Pulmonary artery endothelial cell (primary cell): ENCODE results near the gene ZNF800. TPM values are rescaled to one million over a fixed set of nuclear protein-coding genes. Genes with fewer than 3 reads are reported as not detected.

Source experiments
- DNase-seq: peaks from one replicate; pipeline ENCODE4 v3.0.0-alpha.2; 2011; ENCODE audit warnings: low read depth, low spot score
- total RNA-seq: library from RNA; depleted of rRNA; stranded (reverse); fragments of >200 nt; gene quantifications from 2 replicates; pipeline ENCODE4 v1.2.3, GENCODE V29; 2014

Gene ZNF800
- total RNA-seq, 1 donor from 2014 or later, result 9.6 TPM

- DNase-seq, result no peak
Measured at GRCh38 chr7:127348247-127348631, 44.3 kb downstream of the ZNF800 start.

GRCh38 chr7:127347567-127348246, 44.8 kb downstream of the ZNF800 start:
- DNase-seq, result no peak

- no peak for DNase-seq
Measured at GRCh38 chr7:127346575-127347256, 45.8 kb downstream of the ZNF800 start.

DNA sequence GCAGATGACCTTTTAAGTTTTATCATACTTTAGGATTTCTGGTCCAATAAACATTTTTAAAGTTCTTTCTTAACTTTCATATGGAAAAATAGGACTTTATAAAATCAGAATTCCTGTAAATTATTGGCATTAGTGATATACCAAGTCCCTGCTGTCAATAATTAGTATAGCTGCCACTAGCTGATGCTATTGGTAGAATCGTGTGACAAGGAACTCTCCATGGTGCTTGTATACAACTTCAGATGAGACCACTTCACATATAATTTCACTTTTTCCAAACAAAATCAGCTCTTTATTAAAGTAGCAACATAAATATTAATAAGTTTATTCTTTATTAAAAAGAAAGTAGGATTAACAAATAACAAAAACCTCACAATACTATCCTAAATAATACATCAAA, 49.9 kb downstream of the ZNF800 start:
- DNase-seq, result no peak

DNA sequence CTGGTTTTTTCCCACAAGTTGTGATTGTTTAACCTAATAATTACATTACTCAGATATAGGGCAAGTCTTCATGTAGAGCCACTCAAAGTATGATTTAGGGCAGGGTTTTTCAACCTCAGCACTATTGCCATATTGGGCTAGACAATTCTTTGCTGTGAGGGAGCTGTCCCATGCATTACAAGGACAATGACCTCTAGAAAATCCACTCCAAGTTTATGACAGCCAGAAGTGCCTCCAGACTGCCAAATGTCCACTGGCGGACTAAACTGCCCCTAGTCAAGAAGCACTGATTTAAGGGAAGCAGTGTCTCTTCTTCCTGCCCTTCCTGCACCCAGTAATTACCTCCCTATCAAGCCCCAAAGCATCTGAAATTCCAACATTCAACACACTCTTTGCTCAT, 54.4 kb downstream of the ZNF800 start:
- DNase-seq, result no peak

- no peak for DNase-seq
Measured at GRCh38 chr7:127337581-127337980, 54.9 kb downstream of the ZNF800 start.

GRCh38 chr7:127336458-127336857, 56.0 kb downstream of the ZNF800 start:
- DNase-seq, result no peak

DNA sequence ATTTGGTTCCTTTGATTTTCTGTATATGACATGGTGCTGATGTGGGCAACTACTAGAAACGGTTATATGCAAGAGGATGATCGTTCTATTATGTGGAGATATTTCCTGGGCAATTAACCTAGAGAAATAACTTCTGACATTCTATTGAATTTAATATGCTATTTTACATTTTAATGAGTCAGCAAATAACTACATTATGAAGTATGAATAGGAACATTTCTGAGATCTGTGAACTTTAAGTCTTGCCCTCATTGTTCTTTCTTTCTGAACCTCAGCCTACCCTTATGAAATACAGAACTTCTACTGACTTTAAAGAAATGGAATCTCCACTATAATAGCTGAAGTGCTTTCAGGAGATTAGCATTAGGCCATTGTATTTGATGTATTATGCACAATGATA, 59.6 kb downstream of the ZNF800 start:
- no peak for DNase-seq

DNA sequence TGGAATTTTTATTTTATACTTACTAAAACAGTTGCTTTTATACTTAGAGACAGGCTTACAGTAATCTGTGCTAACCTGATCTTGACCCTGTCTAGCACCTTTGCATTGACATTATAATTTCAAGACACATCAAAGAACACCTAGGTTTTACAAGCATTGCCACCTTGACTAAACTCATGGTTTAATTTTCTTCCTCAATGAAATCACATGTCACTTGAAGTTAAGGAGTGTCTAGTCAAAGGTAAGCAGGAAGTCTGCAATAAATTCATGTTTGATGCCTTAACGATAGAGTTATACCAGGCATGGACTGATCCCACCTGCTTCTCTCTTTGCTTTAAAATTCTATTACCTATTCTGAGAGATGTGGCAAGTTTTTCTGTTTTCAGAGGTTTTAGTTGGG, 62.4 kb downstream of the ZNF800 start:
- no peak for DNase-seq

- DNase-seq, result no peak
Measured at GRCh38 chr7:127322832-127323493, 69.5 kb downstream of the ZNF800 start.

GRCh38 chr7:127322351-127322750, 70.2 kb downstream of the ZNF800 start:
- DNase-seq, result no peak

DNA sequence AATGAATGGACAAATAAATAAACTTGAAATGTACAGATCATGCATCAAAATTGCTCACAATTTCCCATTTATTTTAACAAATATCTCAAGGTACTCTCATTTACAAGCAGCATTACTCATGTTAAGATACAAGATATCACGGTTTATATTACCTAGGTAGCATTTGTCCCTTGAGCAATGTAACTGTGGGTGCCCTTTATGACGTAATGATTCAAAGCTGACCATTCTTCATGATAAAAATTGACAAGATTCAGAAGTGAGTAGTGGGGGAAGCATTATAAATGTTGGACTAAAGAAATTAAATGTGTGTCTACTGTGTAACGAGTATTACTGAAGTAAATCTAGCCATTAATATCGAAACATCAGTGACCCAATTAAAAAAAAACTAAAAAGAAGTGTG, 71.5 kb downstream of the ZNF800 start:
- no peak for DNase-seq

Other genes starting within 250 kb of the ZNF800 start
- under 0.01 and 0.21 TPM in 2 replicates for gene GRM8, start 139.8 kb downstream of the ZNF800 start, total RNA-seq
- gene GCC1, start 192.9 kb upstream of the ZNF800 start, total RNA-seq, result 22.0 and 26.7 TPM in 2 replicates
- 122 and 215 TPM in 2 replicates for gene ARF5, start 195.7 kb upstream of the ZNF800 start, total RNA-seq
- gene FSCN3, start 201.0 kb upstream of the ZNF800 start, total RNA-seq, result 0.28 and 0.92 TPM in 2 replicates
- gene PAX4, start 225.4 kb upstream of the ZNF800 start, total RNA-seq, result not detected in 2 replicates